ENCODE measurements around the gene TAS1R1.
A peak's percentile ranks its signal among the peaks of the same experiment; 100 is the strongest.
"Not testable (repeated sequence)": the region's sequence is repeated elsewhere in the genome, so short reads cannot be mapped to it uniquely, and the experiment has no call there.

The TAS1R1 gene

GRCh38 chr1:6523566-6523965, 31.5 kb upstream of the TAS1R1 start:
- DNase-seq = no peak

- DNase-seq = no peak
These were observed 28.8 kb upstream of the TAS1R1 start for GRCh38 chr1:6526316-6526715.

- DNase-seq = no peak
These were observed 26.6 kb upstream of the TAS1R1 start for GRCh38 chr1:6528492-6528891.

GRCh38 chr1:6530504-6531160, 24.5 kb upstream of the TAS1R1 start:
- DNase-seq = no peak

- no peak for DNase-seq
These were observed 23.1 kb upstream of the TAS1R1 start for GRCh38 chr1:6531996-6532395.

GRCh38 chr1:6534248-6534822, 20.8 kb upstream of the TAS1R1 start:
- DNase-seq = no peak

GRCh38 chr1:6535214-6535613, 19.9 kb upstream of the TAS1R1 start:
- DNase-seq = no peak

GRCh38 chr1:6536291-6536690, 18.8 kb upstream of the TAS1R1 start:
- DNase-seq = no peak

- no peak for DNase-seq
These were observed 16.2 kb upstream of the TAS1R1 start for GRCh38 chr1:6538956-6539355.

GRCh38 chr1:6544831-6545230, 10.3 kb upstream of the TAS1R1 start:
- DNase-seq = no peak

GRCh38 chr1:6545276-6546112, 9.6 kb upstream of the TAS1R1 start:
- DNase-seq = peak; percentile 35

- no peak for DNase-seq
These were observed 8.8 kb upstream of the TAS1R1 start for GRCh38 chr1:6546326-6546725.

GRCh38 chr1:6547301-6547700, 7.8 kb upstream of the TAS1R1 start:
- DNase-seq = no peak

- DNase-seq = peak; percentile 95
These were observed 838 bp upstream of the TAS1R1 start, which contains the start of gene NOL9 for GRCh38 chr1:6554031-6554906. Gene NOL9 (minus strand): TSS chr1:6554513. CDS start chr1:6554502, 11 bp downstream.

GRCh38 chr1:6557597-6557996, 2.5 kb downstream of the TAS1R1 start:
- DNase-seq = no peak

GRCh38 chr1:6559161-6559560, 4.1 kb downstream of the TAS1R1 start:
- not testable (repeated sequence) for DNase-seq

GRCh38 chr1:6560267-6560666, 5.2 kb downstream of the TAS1R1 start:
- DNase-seq = no peak

GRCh38 chr1:6569033-6569432, 13.9 kb downstream of the TAS1R1 start:
- DNase-seq = no peak

GRCh38 chr1:6570100-6570499, 15.0 kb downstream of the TAS1R1 start:
- no peak for DNase-seq

GRCh38 chr1:6570987-6571386, 15.9 kb downstream of the TAS1R1 start:
- DNase-seq = no peak

GRCh38 chr1:6572653-6573383, 17.7 kb downstream of the TAS1R1 start:
- DNase-seq = no peak

- no peak for DNase-seq
These were observed 19.0 kb downstream of the TAS1R1 start for GRCh38 chr1:6574025-6574620.
